Measurements from ENCODE around the gene RRP36.
A peak's percentile ranks its signal among the peaks of the same experiment; 100 is the strongest.

RRP36 gene

GRCh38 chr6:43009124-43009523 lies 12.3 kb upstream of the RRP36 start:
- Histone ChIP-seq H3K9ac (ENCODE audit: low read depth, low read length) (no peak overlapping the region), H3K27me3 (ENCODE audit: insufficient read depth, low read length) (no peaks in the 10 kb centered on the region), H3K27ac (ENCODE audit: low read depth, low read length) (no peak overlapping the region), H3K9me3 (ENCODE audit: insufficient read depth, low read depth, low read length) (no peaks in the 10 kb centered on the region), H3K4me3 (ENCODE audit: low read length) (no peak overlapping the region), H3K36me3 (ENCODE audit: insufficient read depth, low read length) (peaks cover 69% of the 10 kb centered on the region), H3K4me1 (ENCODE audit: insufficient read depth, low read length) (peaks cover 8% of the 10 kb centered on the region; the same call in 1 of the 2 replicates)
- WGBS: 88% methylated on average over 6 of the region's 6 CpGs

- no peaks in the 10 kb centered on the region for H3K27me3 ChIP-seq (ENCODE audit: insufficient read depth, low read length)
- WGBS: 84% methylated on average over 6 of the region's 6 CpGs
- no peak overlapping the region for H3K9ac ChIP-seq (ENCODE audit: low read depth, low read length)
- H3K36me3 ChIP-seq (ENCODE audit: insufficient read depth, low read length): peaks cover 64% of the 10 kb centered on the region
- no peaks in the 10 kb centered on the region for H3K9me3 ChIP-seq (ENCODE audit: insufficient read depth, low read depth, low read length)
- H3K27ac ChIP-seq (ENCODE audit: low read depth, low read length): no peak overlapping the region
- H3K4me3 ChIP-seq (ENCODE audit: low read length): no peak overlapping the region
- peaks cover 8% of the 10 kb centered on the region; the same call in 1 of the 2 replicates for H3K4me1 ChIP-seq (ENCODE audit: insufficient read depth, low read length)
Observed at GRCh38 chr6:43011207-43011606, 10.2 kb upstream of the RRP36 start.

GRCh38 chr6:43012364-43012763 lies 9.1 kb upstream of the RRP36 start:
- WGBS: 92% methylated on average over 6 of the region's 6 CpGs
- H3K4me3 ChIP-seq (ENCODE audit: low read length): peak overlapping the region; percentile 94
- peaks cover 8% of the 10 kb centered on the region; the same call in 1 of the 2 replicates for H3K4me1 ChIP-seq (ENCODE audit: insufficient read depth, low read length)
- H3K36me3 ChIP-seq (ENCODE audit: insufficient read depth, low read length): peaks cover 59% of the 10 kb centered on the region
- H3K9ac ChIP-seq (ENCODE audit: low read depth, low read length): peak overlapping the region; percentile 74; the same call in 1 of the 2 replicates
- H3K27me3 ChIP-seq (ENCODE audit: insufficient read depth, low read length): no peaks in the 10 kb centered on the region
- no peaks in the 10 kb centered on the region for H3K9me3 ChIP-seq (ENCODE audit: insufficient read depth, low read depth, low read length)
- no peak overlapping the region for H3K27ac ChIP-seq (ENCODE audit: low read depth, low read length)

GRCh38 chr6:43013097-43013842 lies 8.2 kb upstream of the RRP36 start:
- peak overlapping the region; percentile 35; the same call in 1 of the 2 replicates for H3K27ac ChIP-seq (ENCODE audit: low read depth, low read length)
- no peaks in the 10 kb centered on the region for H3K27me3 ChIP-seq (ENCODE audit: insufficient read depth, low read length)
- WGBS: 6% methylated on average over 25 of the region's 25 CpGs
- peak overlapping the region; percentile 74 for H3K9ac ChIP-seq (ENCODE audit: low read depth, low read length)
- no peaks in the 10 kb centered on the region for H3K9me3 ChIP-seq (ENCODE audit: insufficient read depth, low read depth, low read length)
- peak overlapping the region; percentile 94 for H3K4me3 ChIP-seq (ENCODE audit: low read length)
- H3K36me3 ChIP-seq (ENCODE audit: insufficient read depth, low read length): peaks cover 59% of the 10 kb centered on the region
- peaks cover 8% of the 10 kb centered on the region; the same call in 1 of the 2 replicates for H3K4me1 ChIP-seq (ENCODE audit: insufficient read depth, low read length)

- WGBS: under 1% methylated on average over 51 of the region's 51 CpGs
Observed at GRCh38 chr6:43013843-43014433, 7.5 kb upstream of the RRP36 start, which contains the start of the genes KLHDC3 and MEA1. TSS of gene KLHDC3 (plus strand) at chr6:43014249. CDS start at chr6:43017193, 2,944 bp downstream. TSS of gene MEA1 (minus strand) at chr6:43013946. CDS start at chr6:43013813, 133 bp downstream.

GRCh38 chr6:43014434-43014909 lies 7.0 kb upstream of the RRP36 start:
- no peaks in the 10 kb centered on the region for H3K27me3 ChIP-seq (ENCODE audit: insufficient read depth, low read length)
- H3K36me3 ChIP-seq (ENCODE audit: insufficient read depth, low read length): peaks cover 59% of the 10 kb centered on the region
- H3K27ac ChIP-seq (ENCODE audit: low read depth, low read length): peak overlapping the region; percentile 82
- H3K4me3 ChIP-seq (ENCODE audit: low read length): peak overlapping the region; percentile 94
- peaks cover 8% of the 10 kb centered on the region; the same call in 1 of the 2 replicates for H3K4me1 ChIP-seq (ENCODE audit: insufficient read depth, low read length)
- H3K9me3 ChIP-seq (ENCODE audit: insufficient read depth, low read depth, low read length): no peaks in the 10 kb centered on the region
- 4% methylated on average over 7 of the region's 7 CpGs for WGBS
- peak overlapping the region; percentile 76 for H3K9ac ChIP-seq (ENCODE audit: low read depth, low read length)

More at GRCh38 chr6:43013843-43014433, 7.5 kb upstream of the RRP36 start, which contains the start of the genes KLHDC3 and MEA1:
- no peaks in the 10 kb centered on the region for H3K9me3 ChIP-seq (ENCODE audit: insufficient read depth, low read depth, low read length)
- no peaks in the 10 kb centered on the region for H3K27me3 ChIP-seq (ENCODE audit: insufficient read depth, low read length)
- H3K9ac ChIP-seq (ENCODE audit: low read depth, low read length): peak within 1 kb of the TSS; percentile 76
- H3K27ac ChIP-seq (ENCODE audit: low read depth, low read length): peak within 1 kb of the TSS; percentile 82
- H3K36me3 ChIP-seq (ENCODE audit: insufficient read depth, low read length): peaks cover 59% of the 10 kb centered on the region
- H3K4me1 ChIP-seq (ENCODE audit: insufficient read depth, low read length): peaks cover 8% of the 10 kb centered on the region; the same call in 1 of the 2 replicates
- H3K4me3 ChIP-seq (ENCODE audit: low read length): peak within 1 kb of the TSS; percentile 94

GRCh38 chr6:43016176-43016942 lies 5.1 kb upstream of the RRP36 start:
- no peak overlapping the region for H3K27ac ChIP-seq (ENCODE audit: low read depth, low read length)
- H3K9ac ChIP-seq (ENCODE audit: low read depth, low read length): no peak overlapping the region
- no peaks in the 10 kb centered on the region for H3K9me3 ChIP-seq (ENCODE audit: insufficient read depth, low read depth, low read length)
- no peaks in the 10 kb centered on the region for H3K27me3 ChIP-seq (ENCODE audit: insufficient read depth, low read length)
- H3K36me3 ChIP-seq (ENCODE audit: insufficient read depth, low read length): peaks cover 50% of the 10 kb centered on the region
- WGBS: 85% methylated on average over 6 of the region's 7 CpGs
- H3K4me1 ChIP-seq (ENCODE audit: insufficient read depth, low read length): peaks cover 8% of the 10 kb centered on the region; the same call in 1 of the 2 replicates
- H3K4me3 ChIP-seq (ENCODE audit: low read length): no peak overlapping the region

- H3K27ac ChIP-seq (ENCODE audit: low read depth, low read length): no peak overlapping the region
- no peak overlapping the region for H3K9ac ChIP-seq (ENCODE audit: low read depth, low read length)
- WGBS: 93% methylated on average over 12 of the region's 12 CpGs
- H3K4me3 ChIP-seq (ENCODE audit: low read length): no peak overlapping the region
- peaks cover 8% of the 10 kb centered on the region; the same call in 1 of the 2 replicates for H3K4me1 ChIP-seq (ENCODE audit: insufficient read depth, low read length)
- no peaks in the 10 kb centered on the region for H3K27me3 ChIP-seq (ENCODE audit: insufficient read depth, low read length)
- H3K9me3 ChIP-seq (ENCODE audit: insufficient read depth, low read depth, low read length): no peaks in the 10 kb centered on the region
- H3K36me3 ChIP-seq (ENCODE audit: insufficient read depth, low read length): peaks cover 44% of the 10 kb centered on the region
Observed at GRCh38 chr6:43016943-43017334, 4.5 kb upstream of the RRP36 start.

GRCh38 chr6:43019152-43019551 lies 2.3 kb upstream of the RRP36 start:
- H3K27ac ChIP-seq (ENCODE audit: low read depth, low read length): no peak overlapping the region
- H3K4me1 ChIP-seq (ENCODE audit: insufficient read depth, low read length): no peaks in the 10 kb centered on the region
- H3K4me3 ChIP-seq (ENCODE audit: low read length): no peak overlapping the region
- H3K36me3 ChIP-seq (ENCODE audit: insufficient read depth, low read length): peaks cover 42% of the 10 kb centered on the region
- H3K9me3 ChIP-seq (ENCODE audit: insufficient read depth, low read depth, low read length): no peaks in the 10 kb centered on the region
- 88% methylated on average over 2 of the region's 2 CpGs for WGBS
- no peak overlapping the region for H3K9ac ChIP-seq (ENCODE audit: low read depth, low read length)
- H3K27me3 ChIP-seq (ENCODE audit: insufficient read depth, low read length): no peaks in the 10 kb centered on the region

- Histone ChIP-seq H3K9me3 (ENCODE audit: insufficient read depth, low read depth, low read length) (no peaks in the 10 kb centered on the region), H3K9ac (ENCODE audit: low read depth, low read length) (no peak overlapping the region), H3K27me3 (ENCODE audit: insufficient read depth, low read length) (no peaks in the 10 kb centered on the region), H3K4me1 (ENCODE audit: insufficient read depth, low read length) (no peaks in the 10 kb centered on the region), H3K4me3 (ENCODE audit: low read length) (no peak overlapping the region), H3K36me3 (ENCODE audit: insufficient read depth, low read length) (peaks cover 53% of the 10 kb centered on the region), H3K27ac (ENCODE audit: low read depth, low read length) (0 out of 2 replicates have a peak overlapping the region, but pooled peaks have one; percentile 91)
- WGBS: 97% methylated on average over 3 of the region's 3 CpGs
Observed at GRCh38 chr6:43020052-43020705, 1.2 kb upstream of the RRP36 start.
